Smooth muscle cell (in vitro differentiated cells): ENCODE data around the gene GULP1. TPM values are rescaled to one million over a fixed set of nuclear protein-coding genes. Genes with fewer than 3 reads are reported as not detected.

Source experiments
- DNase-seq: peaks from one replicate; lab custom pipeline; 2025; ENCODE audit not compliant: unreplicated experiment; lab: John Stamatoyannopoulos, UW
- H2AFZ ChIP-seq: fragments of 200-600 bp; sonication (generic); 2 replicates; pipeline ENCODE4 v1.6.0; 2016; ENCODE audit warnings: antibody characterized with exemption, low read depth, mild to moderate bottlenecking
- H3F3A ChIP-seq: fragments of 200-600 bp; sonication (generic); 2 replicates; pipeline ENCODE4 v1.6.0; 2017; ENCODE audit warnings: antibody characterized with exemption, low read depth
- H3K27ac ChIP-seq: fragments of 200-600 bp; sonication (generic); 2 replicates; pipeline ENCODE4 v1.5.1; 2016; ENCODE audit warnings: low read depth, mild to moderate bottlenecking
- H3K27me3 ChIP-seq: fragments of 200-600 bp; sonication (generic); 2 replicates; pipeline ENCODE4 v1.6.1; 2016; ENCODE audit warnings: low read depth, mild to moderate bottlenecking
- H3K36me3 ChIP-seq: fragments of 200-600 bp; sonication (generic); 2 replicates; pipeline ENCODE4 v1.5.1; 2016; ENCODE audit warnings: low read depth
- H3K4me1 ChIP-seq: fragments of 200-600 bp; sonication (generic); 2 replicates; pipeline ENCODE4 v1.5.1; 2016; ENCODE audit warnings: low read depth
- H3K4me2 ChIP-seq: fragments of 200-600 bp; sonication (generic); 2 replicates; pipeline ENCODE4 v1.6.0; 2016; ENCODE audit warnings: mild to moderate bottlenecking
- H3K4me3 ChIP-seq: fragments of 200-600 bp; sonication (generic); 2 replicates; pipeline ENCODE4 v1.5.1; 2016; ENCODE audit warnings: mild to moderate bottlenecking
- H3K79me2 ChIP-seq: fragments of 200-600 bp; sonication (generic); 2 replicates; pipeline ENCODE4 v1.6.0; 2016; ENCODE audit warnings: low read depth, mild to moderate bottlenecking
- H3K9ac ChIP-seq: fragments of 200-600 bp; sonication (generic); 2 replicates; pipeline ENCODE4 v1.6.0; 2016; ENCODE audit warnings: low read depth
- H3K9me3 ChIP-seq: fragments of 200-600 bp; sonication (generic); replicated peaks from 2 replicates; pipeline ENCODE4 v1.5.1; 2016; ENCODE audit warnings: low read depth
- H4K20me1 ChIP-seq: fragments of 200-600 bp; sonication (generic); 2 replicates; pipeline ENCODE4 v1.6.0; 2016; ENCODE audit warnings: low read depth
- CTCF ChIP-seq: fragments of 200-600 bp; sonication (generic); IDR thresholded peaks from 2 replicates; pipeline ENCODE4 v1.5.1; 2017; ENCODE audit warnings: borderline replicate concordance, mild to moderate bottlenecking, antibody characterized with exemption; ENCODE audit not compliant: insufficient read depth, poor library complexity, severe bottlenecking
- WGBS: methylation state at CpG from one replicate; pipeline ENCODE4 v1.1.7; 2016; ENCODE audit warnings: low lambda C conversion rate; 5-methylcytosine and 5-hydroxymethylcytosine counted together
- polyA plus RNA-seq: library from polyadenylated mRNA; unstranded; fragments of >200 nt; fragmentation: Nextera tagmentation; extraction: Ambion mirVana; gene quantifications from 2 replicates; pipeline ENCODE4 v1.2.1, GENCODE V29; 2016
- total RNA-seq: library from RNA; depleted of rRNA; stranded (reverse); fragments of >200 nt; gene quantifications from 2 replicates; pipeline ENCODE4 v1.2.3, GENCODE V29; 2014

Gene GULP1
- total and polyA plus RNA-seq, 2 experiments from 2014 or later, result 40.2 to 115 TPM

DNA sequence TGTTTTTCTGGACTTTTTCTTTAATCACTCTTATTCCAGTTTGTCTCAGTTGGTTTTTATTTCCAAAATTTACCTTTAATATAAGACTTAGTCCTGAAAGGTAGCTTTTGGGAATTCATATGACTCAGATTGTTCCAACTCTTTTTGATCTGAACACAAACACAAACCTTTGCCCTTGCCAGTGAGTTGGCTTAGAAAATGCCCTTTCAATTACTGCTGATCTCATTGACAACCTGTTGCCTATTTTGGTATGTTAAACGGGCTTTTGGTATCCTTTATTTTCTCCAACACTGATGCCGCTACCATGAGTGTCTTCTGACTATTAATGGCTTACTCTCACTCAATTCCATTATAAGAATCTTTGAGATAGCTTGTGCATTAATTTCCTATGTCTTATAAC, 143.4 kb downstream of the GULP1 start:
- DNase-seq, result no peak
- no peak overlapping the region for H3K27ac ChIP-seq
- H3K9ac ChIP-seq, result no peak overlapping the region
- peaks cover 76% of the 10 kb centered on the region for H3K79me2 ChIP-seq
- no peaks in the 10 kb centered on the region for H3K36me3 ChIP-seq
- H2AFZ ChIP-seq, result no peak overlapping the region
- H3K27me3 ChIP-seq, result no peaks in the 10 kb centered on the region
- H3K4me1 ChIP-seq, result peaks cover 9% of the 10 kb centered on the region
- no peaks in the 10 kb centered on the region for H4K20me1 ChIP-seq
- WGBS, result 96% methylated on average over 2 of the region's 2 CpGs
- H3K4me3 ChIP-seq, result no peak overlapping the region
- H3F3A ChIP-seq, result no peaks in the 10 kb centered on the region
- H3K9me3 ChIP-seq, result no peaks in the 10 kb centered on the region
- no peak overlapping the region for H3K4me2 ChIP-seq
- no peak for TF ChIP-seq CTCF

- no peak overlapping the region for H3K4me3 ChIP-seq
- H3K4me1 ChIP-seq, result no peaks in the 10 kb centered on the region
- H3K27me3 ChIP-seq, result no peaks in the 10 kb centered on the region
- no peaks in the 10 kb centered on the region for H3K9me3 ChIP-seq
- WGBS, result 96% methylated on average over 3 of the region's 3 CpGs
- no peak for DNase-seq
- H3K79me2 ChIP-seq, result peaks cover 65% of the 10 kb centered on the region
- H3K9ac ChIP-seq, result no peak overlapping the region
- TF ChIP-seq CTCF, result no peak
- no peak overlapping the region for H2AFZ ChIP-seq
- no peak overlapping the region for H3K4me2 ChIP-seq
- H4K20me1 ChIP-seq, result peaks cover 6% of the 10 kb centered on the region
- no peaks in the 10 kb centered on the region for H3F3A ChIP-seq
- no peaks in the 10 kb centered on the region for H3K36me3 ChIP-seq
- no peak overlapping the region for H3K27ac ChIP-seq
Observed at GRCh38 chr2:188437537-188437936, 145.9 kb downstream of the GULP1 start.

DNA sequence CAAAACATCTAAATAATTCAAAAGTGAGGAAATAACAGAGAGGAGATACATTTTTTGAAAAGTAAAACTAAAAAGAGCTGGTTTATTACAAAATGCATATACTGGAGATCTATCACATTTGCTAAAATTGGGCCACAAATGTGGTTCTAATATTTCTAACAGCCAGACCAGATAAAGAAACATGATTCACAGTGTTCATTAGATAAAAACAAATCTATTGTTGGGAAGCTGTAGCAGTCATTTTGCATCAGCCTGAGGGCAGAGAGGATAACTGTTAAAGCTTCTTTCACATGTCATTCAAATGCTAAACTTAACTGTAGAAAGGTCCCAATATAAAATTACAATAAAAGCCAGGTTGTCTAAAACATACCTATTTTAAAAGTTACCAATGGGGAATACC, 148.3 kb downstream of the GULP1 start:
- TF ChIP-seq CTCF, result no peak
- Histone ChIP-seq H3K9me3 (no peaks in the 10 kb centered on the region), H3K9ac (no peak overlapping the region), H4K20me1 (peaks cover 6% of the 10 kb centered on the region), H3K4me3 (no peak overlapping the region), H3F3A (no peaks in the 10 kb centered on the region), H2AFZ (no peak overlapping the region), H3K4me2 (no peak overlapping the region), H3K4me1 (no peaks in the 10 kb centered on the region), H3K36me3 (no peaks in the 10 kb centered on the region), H3K27me3 (no peaks in the 10 kb centered on the region), H3K27ac (no peak overlapping the region), H3K79me2 (peaks cover 51% of the 10 kb centered on the region)
- no peak for DNase-seq

DNA sequence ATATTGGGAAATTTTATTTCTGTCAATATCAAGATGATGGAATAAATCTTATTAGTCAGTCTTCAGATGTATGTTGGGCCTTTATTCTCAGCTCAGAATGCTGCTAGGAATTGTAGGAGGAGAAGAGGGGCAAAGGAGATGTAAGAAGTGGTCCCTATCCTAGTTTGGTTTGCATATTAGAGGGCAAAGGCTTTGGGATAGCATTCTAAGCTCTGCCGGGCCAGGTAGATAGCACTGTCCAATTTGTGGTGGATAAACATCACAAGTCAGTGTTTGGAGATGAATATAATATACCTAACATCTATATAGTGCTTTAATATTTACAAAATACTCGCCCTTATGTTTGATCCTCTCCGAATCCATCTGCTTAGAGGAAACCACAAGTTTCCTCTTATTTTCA, 149.2 kb downstream of the GULP1 start:
- DNase-seq, result no peak
- Histone ChIP-seq H3F3A (no peaks in the 10 kb centered on the region), H3K27ac (no peak overlapping the region), H3K27me3 (no peaks in the 10 kb centered on the region), H3K9ac (no peak overlapping the region), H3K4me2 (no peak overlapping the region), H3K9me3 (no peaks in the 10 kb centered on the region), H3K36me3 (no peaks in the 10 kb centered on the region), H3K4me1 (no peaks in the 10 kb centered on the region), H3K79me2 (peaks cover 47% of the 10 kb centered on the region), H2AFZ (no peak overlapping the region), H4K20me1 (peaks cover 6% of the 10 kb centered on the region), H3K4me3 (no peak overlapping the region)
- no peak for TF ChIP-seq CTCF
- WGBS, result 65% methylated on average over 3 of the region's 3 CpGs
